SU-DHL-6 (cell line): ENCODE measurements around the gene TRIM10.
"Not testable (repeated sequence)": the region's sequence is repeated elsewhere in the genome, so short reads cannot be mapped to it uniquely, and the experiment has no call there.

ENCODE experiments used
- H2AFZ ChIP-seq: fragments of 200-600 bp; sonication (generic); 2 replicates; pipeline ENCODE4 v1.6.1; 2014; ENCODE audit warnings: low read depth, mild to moderate bottlenecking, moderate library complexity, mixed read lengths, antibody characterized with exemption, low read length; ENCODE audit not compliant: severe bottlenecking
- H3F3A ChIP-seq: fragments of 200-600 bp; shearing (Covaris generic); 2 replicates; pipeline ENCODE4 v1.6.0; 2016; ENCODE audit warnings: antibody characterized with exemption, mild to moderate bottlenecking; ENCODE audit not compliant: insufficient read depth
- H3K27ac ChIP-seq: fragments of 200-600 bp; sonication (generic); 2 replicates; pipeline ENCODE4 v1.5.1; 2016; ENCODE audit warnings: low read depth, mild to moderate bottlenecking, low read length, moderate library complexity, mixed read lengths
- H3K27me3 ChIP-seq: fragments of 200-600 bp; sonication (generic), shearing (Covaris generic); 2 replicates; pipeline ENCODE4 v1.6.0; 2014; ENCODE audit warnings: mild to moderate bottlenecking, low read length
- H3K36me3 ChIP-seq: fragments of 200-600 bp; sonication (generic); 2 replicates; pipeline ENCODE4 v1.6.1; 2014; ENCODE audit warnings: mild to moderate bottlenecking, low read length, mixed read lengths
- H3K4me2 ChIP-seq: fragments of 300-600, 200-600 bp; shearing (Covaris generic), sonication (generic); 2 replicates; pipeline ENCODE4 v1.6.0; 2014; ENCODE audit warnings: low read length, low read depth, mild to moderate bottlenecking; ENCODE audit not compliant: poor library complexity, severe bottlenecking
- H3K4me3 ChIP-seq: fragments of 200-600 bp; sonication (generic); 2 replicates; pipeline ENCODE4 v1.5.1; 2014; ENCODE audit warnings: antibody characterized with exemption, low read length, mild to moderate bottlenecking, mixed read lengths; ENCODE audit not compliant: insufficient read depth, poor library complexity, severe bottlenecking
- H3K79me2 ChIP-seq: fragments of 200-600 bp; sonication (generic); 2 replicates; pipeline ENCODE4 v1.6.1; 2014; ENCODE audit warnings: mild to moderate bottlenecking, low read length, moderate library complexity; ENCODE audit not compliant: insufficient read depth
- H3K9ac ChIP-seq: fragments of 200-600 bp; sonication (generic); 2 replicates; pipeline ENCODE4 v1.7.0; 2014; ENCODE audit warnings: mild to moderate bottlenecking, low read length
- H3K9me2 ChIP-seq: fragments of 200-600 bp; sonication (generic); replicated peaks from 2 replicates; pipeline ENCODE4 v1.6.1; 2014; ENCODE audit warnings: low read length; ENCODE audit not compliant: insufficient read depth
- H3K9me3 ChIP-seq: fragments of 200-600 bp; sonication (generic); 2 replicates; pipeline ENCODE4 v1.6.1; 2014; ENCODE audit warnings: low read length, mixed read lengths; ENCODE audit not compliant: insufficient read depth
- H4K20me1 ChIP-seq: fragments of 200-600 bp; sonication (generic); 2 replicates; pipeline ENCODE4 v1.6.1; 2014; ENCODE audit warnings: low read depth, mild to moderate bottlenecking, antibody characterized with exemption, low read length, moderate library complexity, mixed read lengths
- EZH2phosphoT487 ChIP-seq: fragments of 200-600 bp; sonication (generic), shearing (Covaris generic); conservative IDR thresholded peaks from 2 replicates; pipeline ENCODE4 v1.6.1; 2018; ENCODE audit warnings: mild to moderate bottlenecking, antibody characterized with exemption, low read length, moderate library complexity, mixed read lengths
- TF ChIP-seq, protein P1 (sequence below): fragments of 200-600 bp; sonication (generic); IDR thresholded peaks from one replicate; pipeline ENCODE4 v1.5.1; 2017; ENCODE audit warnings: antibody characterized with exemption, mild to moderate bottlenecking, low read length, moderate library complexity; ENCODE audit not compliant: insufficient read depth, poor library complexity, severe bottlenecking

The TRIM10 gene

DNA sequence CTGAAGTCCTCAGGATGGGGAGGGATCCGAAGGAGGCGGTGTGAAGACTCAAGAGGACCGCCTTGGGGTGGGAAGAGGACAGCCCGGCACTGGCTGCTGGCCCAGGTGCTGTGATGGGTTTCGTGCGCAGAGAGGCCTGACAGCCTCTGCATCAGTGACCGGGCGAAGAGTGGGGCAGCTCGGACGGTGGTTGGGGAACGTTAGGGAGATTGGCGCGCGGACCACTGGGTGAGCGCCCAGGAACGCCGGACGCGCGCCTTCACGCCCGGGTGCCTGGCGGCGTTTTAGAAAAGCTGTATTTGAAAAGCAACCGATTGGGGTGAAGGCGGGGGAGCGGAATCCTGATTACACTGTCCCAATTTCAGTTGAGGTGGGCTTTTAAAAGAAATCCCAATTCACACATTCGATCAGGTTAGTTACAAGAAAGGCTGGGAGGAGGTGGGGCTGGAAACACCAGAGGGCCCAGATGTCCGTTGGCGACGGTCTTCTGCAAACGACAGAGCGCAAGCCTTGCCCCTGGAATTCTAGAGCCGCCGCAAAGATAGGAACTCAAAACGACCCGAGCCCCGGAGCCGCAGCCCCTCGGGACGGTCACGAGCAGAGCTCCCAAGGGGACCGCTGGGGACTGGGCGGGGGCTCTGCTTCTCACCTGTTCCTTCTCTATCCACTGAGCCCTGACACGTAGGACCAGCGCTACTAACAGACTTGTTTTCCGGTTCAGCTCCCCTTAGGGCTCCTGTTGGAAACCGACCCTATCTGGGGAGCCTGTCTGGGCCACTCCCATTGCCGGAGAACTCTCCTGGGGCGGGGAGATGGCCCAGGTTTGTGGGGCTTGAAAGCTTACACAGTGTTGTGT is 33.5 kb downstream of the TRIM10 start:
- Histone ChIP-seq H3K9ac (no peak overlapping the region), H3K27me3 (no peaks in the 10 kb centered on the region), H3K36me3 (no peaks in the 10 kb centered on the region), H3K9me2 (no peaks in the 10 kb centered on the region), H4K20me1 (no peaks in the 10 kb centered on the region), H3K4me3 (no peak overlapping the region), H3K79me2 (no peaks in the 10 kb centered on the region), H3K4me2 (no peak overlapping the region), H3K27ac (no peak overlapping the region), H3K9me3 (no peaks in the 10 kb centered on the region), H3F3A (no peaks in the 10 kb centered on the region), H2AFZ (no peak overlapping the region)
- TF ChIP-seq, protein P1, sequence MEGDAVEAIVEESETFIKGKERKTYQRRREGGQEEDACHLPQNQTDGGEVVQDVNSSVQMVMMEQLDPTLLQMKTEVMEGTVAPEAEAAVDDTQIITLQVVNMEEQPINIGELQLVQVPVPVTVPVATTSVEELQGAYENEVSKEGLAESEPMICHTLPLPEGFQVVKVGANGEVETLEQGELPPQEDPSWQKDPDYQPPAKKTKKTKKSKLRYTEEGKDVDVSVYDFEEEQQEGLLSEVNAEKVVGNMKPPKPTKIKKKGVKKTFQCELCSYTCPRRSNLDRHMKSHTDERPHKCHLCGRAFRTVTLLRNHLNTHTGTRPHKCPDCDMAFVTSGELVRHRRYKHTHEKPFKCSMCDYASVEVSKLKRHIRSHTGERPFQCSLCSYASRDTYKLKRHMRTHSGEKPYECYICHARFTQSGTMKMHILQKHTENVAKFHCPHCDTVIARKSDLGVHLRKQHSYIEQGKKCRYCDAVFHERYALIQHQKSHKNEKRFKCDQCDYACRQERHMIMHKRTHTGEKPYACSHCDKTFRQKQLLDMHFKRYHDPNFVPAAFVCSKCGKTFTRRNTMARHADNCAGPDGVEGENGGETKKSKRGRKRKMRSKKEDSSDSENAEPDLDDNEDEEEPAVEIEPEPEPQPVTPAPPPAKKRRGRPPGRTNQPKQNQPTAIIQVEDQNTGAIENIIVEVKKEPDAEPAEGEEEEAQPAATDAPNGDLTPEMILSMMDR, result no peak
- TF ChIP-seq EZH2phosphoT487, result no peak

DNA sequence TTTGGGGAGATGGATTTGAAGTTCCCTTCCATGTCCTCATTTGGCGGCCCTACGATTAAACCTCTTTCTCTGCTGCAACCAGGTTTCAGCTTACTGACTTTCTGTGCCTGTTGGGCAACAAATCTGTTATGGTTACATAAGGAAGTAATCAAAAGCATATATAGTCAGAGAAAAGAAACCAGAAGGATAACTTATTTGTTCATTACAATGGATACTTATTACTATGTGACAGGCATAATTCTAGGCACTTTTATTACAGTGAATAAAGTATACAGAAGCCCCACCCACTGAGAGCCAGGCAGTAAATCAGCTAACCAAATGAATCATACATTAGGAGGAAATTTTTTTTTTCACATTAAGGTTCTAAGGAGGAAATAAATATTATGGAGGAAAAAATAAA is 38.5 kb downstream of the TRIM10 start:
- no peak overlapping the region for H3K4me2 ChIP-seq
- no peak overlapping the region for H3K27ac ChIP-seq
- H3K4me3 ChIP-seq, result no peak overlapping the region
- no peaks in the 10 kb centered on the region for H3K27me3 ChIP-seq
- no peak overlapping the region for H3K9ac ChIP-seq
- no peaks in the 10 kb centered on the region for H3K9me3 ChIP-seq
- H3F3A ChIP-seq, result no peaks in the 10 kb centered on the region
- H3K36me3 ChIP-seq, result no peaks in the 10 kb centered on the region
- no peaks in the 10 kb centered on the region for H4K20me1 ChIP-seq
- no peaks in the 10 kb centered on the region for H3K9me2 ChIP-seq
- no peak overlapping the region for H2AFZ ChIP-seq
- TF ChIP-seq, protein P1, result no peak
- TF ChIP-seq EZH2phosphoT487, result no peak
- no peaks in the 10 kb centered on the region for H3K79me2 ChIP-seq

DNA sequence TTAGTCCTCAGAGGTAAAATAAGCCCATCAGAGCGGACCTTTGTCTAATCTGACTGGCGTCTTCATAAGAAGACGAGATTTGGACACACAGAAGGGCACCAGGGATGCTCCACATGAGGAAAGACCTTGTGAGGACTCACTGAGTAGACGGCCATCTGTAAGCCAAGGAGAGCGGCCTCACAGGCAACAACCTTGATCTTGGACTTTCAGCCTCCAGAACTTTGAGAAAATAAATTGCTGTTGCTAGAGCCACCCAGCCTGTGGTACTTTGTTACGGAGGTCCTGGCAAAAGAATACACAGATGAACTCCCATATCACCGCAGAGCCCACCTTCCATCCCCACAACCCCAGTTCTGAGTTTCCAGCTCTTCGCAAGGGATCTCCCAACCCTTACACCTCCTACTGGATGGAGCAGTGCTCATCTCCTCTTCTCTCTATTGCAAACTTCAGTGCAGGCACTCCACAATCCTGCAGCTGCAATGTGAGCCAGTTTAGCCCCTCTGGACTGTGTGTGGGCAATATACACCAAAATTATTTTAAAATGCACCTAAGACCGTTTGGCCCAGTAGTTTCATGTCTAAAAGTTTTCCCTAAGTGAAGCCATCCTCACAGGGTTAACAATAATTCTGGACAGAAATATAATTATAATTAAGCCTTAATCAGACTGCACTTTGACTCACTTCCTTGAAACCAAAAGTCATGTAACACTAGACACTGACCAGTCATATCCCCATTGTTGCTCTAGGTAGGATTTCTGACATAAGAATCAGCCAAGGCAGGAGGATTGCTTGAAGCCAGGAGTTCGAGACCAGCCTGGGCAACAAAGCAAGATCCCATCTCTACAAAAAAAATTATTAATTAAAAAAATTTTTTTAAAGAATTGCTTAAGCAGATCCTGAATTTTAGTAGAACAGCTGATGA is 39.3 kb downstream of the TRIM10 start:
- no peaks in the 10 kb centered on the region for H3K27me3 ChIP-seq
- no peaks in the 10 kb centered on the region for H3K79me2 ChIP-seq
- H3K27ac ChIP-seq, result no peak overlapping the region
- no peaks in the 10 kb centered on the region for H3K36me3 ChIP-seq
- H4K20me1 ChIP-seq, result no peaks in the 10 kb centered on the region
- no peak overlapping the region for H3K9ac ChIP-seq
- no peaks in the 10 kb centered on the region for H3K9me2 ChIP-seq
- H3K4me3 ChIP-seq, result no peak overlapping the region
- TF ChIP-seq, protein P1, result no peak
- no peak for TF ChIP-seq EZH2phosphoT487
- no peak overlapping the region for H3K4me2 ChIP-seq
- no peaks in the 10 kb centered on the region for H3F3A ChIP-seq
- no peaks in the 10 kb centered on the region for H3K9me3 ChIP-seq
- H2AFZ ChIP-seq, result no peak overlapping the region

DNA sequence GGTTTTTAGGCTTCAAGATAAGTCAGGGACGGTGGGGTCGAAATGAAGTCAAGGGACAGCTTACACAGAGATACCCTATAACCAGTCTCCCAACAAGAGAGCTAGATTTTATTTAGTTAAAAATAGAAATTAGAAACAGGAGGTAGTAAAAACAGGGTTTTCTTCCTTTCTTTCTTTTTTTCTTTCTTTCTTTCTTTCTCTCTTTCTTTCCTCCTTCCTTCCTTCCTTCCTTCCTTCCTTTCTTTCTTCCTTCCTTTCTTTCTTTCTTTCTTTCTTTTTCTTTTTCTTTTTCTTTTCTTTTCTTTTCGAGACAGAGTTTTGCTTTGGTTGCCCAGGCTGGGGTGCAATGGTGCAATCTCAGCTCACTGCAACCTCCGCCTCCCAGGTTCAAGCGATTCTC is 42.3 kb downstream of the TRIM10 start:
- H3K79me2 ChIP-seq, H4K20me1 ChIP-seq, H2AFZ ChIP-seq, H3K9me2 ChIP-seq, H3K4me3 ChIP-seq, H3K27me3 ChIP-seq, H3K9me3 ChIP-seq, H3F3A ChIP-seq, H3K36me3 ChIP-seq, H3K4me2 ChIP-seq, H3K27ac ChIP-seq, H3K9ac ChIP-seq: not testable (repeated sequence)
